ENCODE measurements around the gene SLC12A9. TPM values are rescaled to one million over a fixed set of nuclear protein-coding genes. Genes with fewer than 3 reads are reported as not detected.
A peak's percentile ranks its signal among the peaks of the same experiment; 100 is the strongest.

Gene SLC12A9
- total and polyA plus RNA-seq, 2 of the 8 experiments (the other 6 are each of a cell fraction or from before 2014, with no cell fraction given) = 31.4 to 40.1 TPM

DNA sequence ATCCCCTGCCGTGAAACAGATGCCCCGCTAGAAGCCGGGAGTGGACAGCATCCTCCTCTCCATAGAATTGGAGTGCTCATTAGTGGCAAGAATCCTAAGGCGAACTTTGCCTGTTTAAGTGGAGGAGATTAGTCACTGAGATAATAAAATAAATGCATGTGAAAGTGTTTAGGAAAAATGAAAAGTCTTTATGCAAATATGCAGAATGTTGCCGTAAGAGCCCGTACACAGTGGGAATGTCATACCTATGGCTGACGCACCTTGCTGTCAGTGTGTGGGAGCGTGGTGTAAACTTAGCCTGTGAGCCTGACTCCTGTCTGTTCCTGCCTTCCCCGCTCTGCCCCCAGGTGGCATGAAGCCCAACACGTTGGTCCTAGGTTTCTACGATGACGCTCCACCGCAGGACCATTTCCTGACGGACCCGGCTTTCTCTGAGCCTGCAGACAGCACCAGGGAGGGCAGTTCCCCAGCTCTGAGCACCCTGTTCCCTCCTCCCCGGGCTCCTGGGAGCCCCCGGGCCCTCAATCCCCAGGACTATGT is 12.9 kb downstream of the SLC12A9 start:
- H3K23ac ChIP-seq (ENCODE audit: insufficient read length) = no peak overlapping the region
- no peak overlapping the region for H3K4me3 ChIP-seq (ENCODE audit: extremely low read depth in 1 of 4, insufficient read depth in 2 of 4, low read depth in 3 of 4, low read length in 4 of 4)
- H2AFZ ChIP-seq (ENCODE audit: low read length) = no peak overlapping the region
- H3K4me1 ChIP-seq (replicated peaks in 1 of 4; ENCODE audit: control insufficient read depth in 3 of 4, insufficient read depth in 4 of 4, low read length in 3 of 4) = peaks cover 2 to 16% (median 11%) of the 10 kb centered on the region in 4 experiments
- H3K23me2 ChIP-seq (ENCODE audit: low read depth, low read length) = peaks cover 6% of the 10 kb centered on the region; the same call in 1 of the 2 replicates
- no peak overlapping the region for H2BK120ac ChIP-seq (replicated peaks; ENCODE audit: low read depth, low read length)
- H2BK5ac ChIP-seq (ENCODE audit: low read depth, low read length) = no peak overlapping the region
- H3K14ac ChIP-seq (ENCODE audit: insufficient read length) = no peak overlapping the region
- no peaks in the 10 kb centered on the region for H3K27me3 ChIP-seq (replicated peaks in 1 of 4; ENCODE audit: control insufficient read depth in 3 of 4, extremely low read depth in 1 of 4, insufficient read depth in 3 of 4, low read length in 3 of 4)
- CTCF ChIA-PET (ENCODE audit: partially characterized antibody) = interaction anchor here (1.6 to 4.5 kb wide), 3 partner anchors 9 to 65 kb away, joined by 4 to 25 read pairs (median 8); no protein-coding TSS in a partner anchor
- no peak overlapping the region for H2BK15ac ChIP-seq (ENCODE audit: low read length)
- FAIRE-seq (no peak), DNase-seq (ENCODE audit: low read depth in 1 of 2, low spot score in 2 of 2) (no peak)
- no peak overlapping the region for H2AK5ac ChIP-seq (ENCODE audit: low read depth, low read length)
- no peak overlapping the region for H3K4me2 ChIP-seq (ENCODE audit: insufficient read depth in 1 of 2, low read depth in 2 of 2, low read length in 2 of 2)
- 82% methylated on average over 17 of the region's 17 CpGs; no CpG with 5 or more reads in 1 of the 2 experiments for WGBS, 2 experiments (ENCODE audit: extremely low coverage in 1 of 2, insufficient coverage in 1 of 2, insufficient read length in 1 of 2, insufficient replicate concordance in 2 of 2, low coverage in 1 of 2, low lambda C conversion rate in 2 of 2, missing lambda C conversion rate in 1 of 2)
- no peak overlapping the region for H3K4ac ChIP-seq (replicated peaks; ENCODE audit: insufficient read length, low read depth, low read length)
- no peak overlapping the region for H2BK20ac ChIP-seq (ENCODE audit: low read length)
- no peak overlapping the region for H3K56ac ChIP-seq (replicated peaks; ENCODE audit: insufficient read length, low read depth, low read length)
- H3K36me3 ChIP-seq (ENCODE audit: control insufficient read depth in 2 of 4, insufficient read depth in 4 of 4, low read length in 3 of 4) = peaks cover 10 to 22% (median 12%) of the 10 kb centered on the region in 4 experiments
- H3K9ac ChIP-seq (replicated peaks in 1 of 4; ENCODE audit: extremely low read depth in 1 of 4, low read depth in 3 of 4, low read length in 3 of 4) = no peak overlapping the region
- peaks cover 0 to 18% of the 10 kb centered on the region in 2 experiments; a peak in 3 of 4 replicates for H3K79me2 ChIP-seq (ENCODE audit: control insufficient read depth in 1 of 2, insufficient read depth in 2 of 2, low read length in 2 of 2)
- no peak overlapping the region; the same call in 1 of the 2 replicates for H3K18ac ChIP-seq (ENCODE audit: extremely low read depth, low read length)
- peak in 1 of 2 experiments; percentile 26; a peak in 1 of 4 replicates for TF ChIP-seq RAD21 (IDR thresholded peaks at IDR 0.05 in 1 of 2, conservative IDR thresholded peaks at IDR 0.05 in 1 of 2; ENCODE audit: low read depth in 2 of 2, low read length in 2 of 2)
- no peak for TF ChIP-seq KDM1A (IDR thresholded peaks at IDR 0.05; ENCODE audit: borderline replicate concordance, low read length)
- TF ChIP-seq, protein P1, sequence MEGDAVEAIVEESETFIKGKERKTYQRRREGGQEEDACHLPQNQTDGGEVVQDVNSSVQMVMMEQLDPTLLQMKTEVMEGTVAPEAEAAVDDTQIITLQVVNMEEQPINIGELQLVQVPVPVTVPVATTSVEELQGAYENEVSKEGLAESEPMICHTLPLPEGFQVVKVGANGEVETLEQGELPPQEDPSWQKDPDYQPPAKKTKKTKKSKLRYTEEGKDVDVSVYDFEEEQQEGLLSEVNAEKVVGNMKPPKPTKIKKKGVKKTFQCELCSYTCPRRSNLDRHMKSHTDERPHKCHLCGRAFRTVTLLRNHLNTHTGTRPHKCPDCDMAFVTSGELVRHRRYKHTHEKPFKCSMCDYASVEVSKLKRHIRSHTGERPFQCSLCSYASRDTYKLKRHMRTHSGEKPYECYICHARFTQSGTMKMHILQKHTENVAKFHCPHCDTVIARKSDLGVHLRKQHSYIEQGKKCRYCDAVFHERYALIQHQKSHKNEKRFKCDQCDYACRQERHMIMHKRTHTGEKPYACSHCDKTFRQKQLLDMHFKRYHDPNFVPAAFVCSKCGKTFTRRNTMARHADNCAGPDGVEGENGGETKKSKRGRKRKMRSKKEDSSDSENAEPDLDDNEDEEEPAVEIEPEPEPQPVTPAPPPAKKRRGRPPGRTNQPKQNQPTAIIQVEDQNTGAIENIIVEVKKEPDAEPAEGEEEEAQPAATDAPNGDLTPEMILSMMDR (IDR thresholded peaks at IDR 0.05; ENCODE audit: control extremely low read depth in 1 of 3, insufficient read depth in 1 of 3, low read depth in 1 of 3, low read length in 3 of 3) = peak in 2 of 3 experiments; percentile 8 to 41; a peak in 2 of 4 replicates
- no peak overlapping the region for H4K91ac ChIP-seq (replicated peaks; ENCODE audit: insufficient read length, low read length)
- no peak overlapping the region for H4K5ac ChIP-seq (ENCODE audit: insufficient read length, low read depth, low read length)
- H4K20me1 ChIP-seq (replicated peaks in 1 of 2; ENCODE audit: control insufficient read depth in 1 of 2, insufficient read depth in 2 of 2, low read length in 2 of 2) = peaks cover 0 to 3% of the 10 kb centered on the region in 2 experiments
- no peak overlapping the region for H3K27ac ChIP-seq (ENCODE audit: low read depth, low read length)
- H3K9me3 ChIP-seq (ENCODE audit: insufficient read depth in 2 of 2, low read depth in 1 of 2, low read length in 1 of 2) = no peaks in the 10 kb centered on the region
- H3K79me1 ChIP-seq (ENCODE audit: low read depth, low read length) = peaks cover 5% of the 10 kb centered on the region; the same call in 1 of the 2 replicates
- H2BK12ac ChIP-seq (ENCODE audit: low read depth, low read length) = no peak overlapping the region
- POLR2A ChIA-PET (ENCODE audit: partially characterized antibody) = interaction anchor here (1.2 to 2.1 kb wide), 4 partner anchors 9 to 62 kb away, joined by 3 to 5 read pairs (median 4); partner anchors contain the start of gene SRRT
- H4K8ac ChIP-seq (ENCODE audit: extremely low read depth, insufficient read depth, low read length) = no peak overlapping the region
